T-helper 1 cell treated with Interleukin-12 subunit alpha and Interleukin-12 subunit beta and Interleukin-4 antibody, amounts not matched to agents 30 μg/mL and 1 μg/mL, for 36 hours (primary cell): ENCODE data around the gene PPM1N.

Experiments
- H3K27ac Mint-ChIP-seq: one replicate; pipeline ENCODE4 v1.8.0; 2021; ENCODE audit warnings: mild to moderate bottlenecking, mixed read lengths
- H3K27me3 Mint-ChIP-seq: one replicate; pipeline ENCODE4 v1.8.0; 2021; ENCODE audit warnings: low read depth, mixed read lengths
- H3K36me3 Mint-ChIP-seq: one replicate; pipeline ENCODE4 v1.8.0; 2021; ENCODE audit warnings: low read depth, mixed read lengths
- H3K4me1 Mint-ChIP-seq: one replicate; pipeline ENCODE4 v1.8.0; 2021; ENCODE audit warnings: low read depth, mixed read lengths
- H3K4me3 Mint-ChIP-seq: one replicate; pipeline ENCODE4 v1.8.0; 2021; ENCODE audit warnings: mild to moderate bottlenecking, moderate library complexity, mixed read lengths
- H3K9me3 Mint-ChIP-seq: one replicate; pipeline ENCODE4 v1.8.0; 2021; ENCODE audit warnings: mixed read lengths

The PPM1N gene

DNA sequence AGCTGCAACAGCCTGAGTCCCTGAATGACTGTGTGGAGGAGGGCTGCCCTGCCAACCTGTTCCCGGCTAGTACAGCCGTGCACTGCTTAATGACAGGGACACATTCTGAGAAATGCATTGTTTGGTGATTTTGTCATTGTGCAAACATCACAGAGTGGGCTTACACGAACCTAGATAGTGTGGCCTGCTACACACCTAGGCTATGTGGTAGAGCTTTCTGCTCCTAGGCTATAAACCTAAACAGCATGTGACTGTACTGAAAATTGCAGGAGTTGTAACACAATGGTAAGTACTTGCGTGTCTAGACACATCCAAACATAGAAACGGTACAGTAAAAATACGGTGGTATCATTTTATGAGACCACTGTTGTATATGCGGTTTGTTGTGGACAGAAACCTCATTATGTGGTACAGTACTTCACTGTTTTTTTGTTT, 44.0 kb downstream of the PPM1N start:
- no peak overlapping the region for H3K4me3 Mint-ChIP-seq
- peaks cover 6% of the 10 kb centered on the region for H3K4me1 Mint-ChIP-seq
- no peak overlapping the region for H3K27ac Mint-ChIP-seq
- H3K27me3 Mint-ChIP-seq: no peaks in the 10 kb centered on the region
- H3K36me3 Mint-ChIP-seq: peaks cover 6% of the 10 kb centered on the region
- peaks cover 9% of the 10 kb centered on the region for H3K9me3 Mint-ChIP-seq

DNA sequence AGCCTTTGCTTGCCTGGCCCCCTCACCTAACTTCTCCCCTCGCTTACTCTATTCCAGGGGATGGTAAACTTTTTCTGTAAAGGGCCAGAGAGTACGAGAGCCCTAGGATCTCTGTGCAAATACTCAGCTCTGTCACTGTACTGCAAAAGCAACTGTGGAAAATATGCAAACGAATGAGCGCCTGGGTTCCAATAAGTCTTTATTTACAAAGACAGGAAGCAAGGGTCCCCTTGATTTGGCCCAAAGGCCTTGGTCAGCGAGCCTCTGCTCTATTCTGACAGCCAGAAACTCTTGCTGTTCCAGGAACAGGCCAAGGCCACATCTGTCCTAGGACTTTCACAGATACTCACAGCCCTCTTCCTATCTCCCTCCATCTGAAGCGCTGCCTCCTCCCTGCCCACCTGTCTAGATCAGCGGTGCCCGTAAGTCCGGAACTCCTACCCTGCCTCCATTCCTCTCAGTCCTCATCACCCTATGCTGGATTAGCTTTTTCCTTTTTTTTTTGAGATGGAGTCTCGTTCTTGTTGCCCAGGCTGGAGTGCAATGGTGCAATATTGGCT, 49.0 kb downstream of the PPM1N start:
- Mint-ChIP-seq H3K9me3 (no peaks in the 10 kb centered on the region), H3K27ac (no peak overlapping the region), H3K36me3 (no peaks in the 10 kb centered on the region), H3K4me1 (peaks cover 6% of the 10 kb centered on the region), H3K4me3 (no peak overlapping the region), H3K27me3 (no peaks in the 10 kb centered on the region)

DNA sequence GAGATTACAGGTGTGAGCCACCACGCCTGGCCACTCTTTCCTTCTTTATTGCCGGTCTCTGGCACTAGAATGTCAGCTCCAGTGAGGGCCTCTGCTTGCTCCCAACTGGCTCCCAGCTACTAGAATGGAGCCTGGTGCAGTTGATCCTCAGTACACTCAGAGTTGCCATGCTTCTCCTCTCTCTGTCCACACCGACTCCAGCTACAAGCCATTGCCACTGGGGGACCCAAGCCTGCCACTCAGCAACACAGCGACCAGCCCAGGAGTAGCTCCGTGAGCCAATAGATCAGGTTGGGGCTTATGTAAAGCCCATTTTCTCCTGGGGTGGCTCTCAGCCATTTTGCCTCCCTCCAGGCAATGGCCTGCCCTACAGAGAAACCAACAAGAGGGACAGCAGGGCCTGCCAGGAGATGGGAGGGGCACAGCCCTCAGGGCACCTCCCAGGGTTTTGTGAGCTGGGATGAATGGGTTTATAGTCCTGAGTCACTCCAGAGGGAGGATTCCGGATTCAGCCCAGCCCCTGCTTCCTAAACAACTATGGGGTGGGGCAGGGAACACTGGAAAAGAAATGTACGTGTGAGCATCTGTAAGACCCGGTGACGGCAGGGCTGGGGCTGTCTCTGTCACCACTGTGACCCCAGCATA, 49.8 kb downstream of the PPM1N start:
- Mint-ChIP-seq H3K9me3 (no peaks in the 10 kb centered on the region), H3K4me1 (peaks cover 6% of the 10 kb centered on the region), H3K4me3 (no peak overlapping the region), H3K27ac (no peak overlapping the region), H3K27me3 (no peaks in the 10 kb centered on the region), H3K36me3 (peaks cover 3% of the 10 kb centered on the region)
